Activated CD4-positive, alpha-beta memory T cell treated with anti-CD3 and anti-CD28 coated beads for 36 hours (primary cell): ENCODE data around the gene TMC5. TPM values are rescaled to one million over a fixed set of nuclear protein-coding genes. Genes with fewer than 3 reads are reported as not detected.

Experiments
- CTCF ChIA-PET: fragments of 350-600 bp; sonication (Branson Sonifier 250); formaldehyde crosslinking; loops from one replicate; lab custom pipeline; 2021; ENCODE audit warnings: antibody characterized with exemption, inconsistent platforms; lab: Charles Lee
- POLR2A ChIA-PET: fragments of 350-600 bp; sonication (Branson Sonifier 250); formaldehyde crosslinking; loops from one replicate; lab custom pipeline; 2021; ENCODE audit warnings: antibody characterized with exemption; lab: Charles Lee
- DNase-seq: peaks from one replicate; pipeline ENCODE4 v3.0.0-alpha.2; 2020
- H3K27ac Mint-ChIP-seq: one replicate; pipeline ENCODE4 v1.8.0; 2021; ENCODE audit warnings: mixed read lengths
- H3K27me3 Mint-ChIP-seq: one replicate; pipeline ENCODE4 v1.8.0; 2021; ENCODE audit warnings: mixed read lengths
- H3K36me3 Mint-ChIP-seq: one replicate; pipeline ENCODE4 v1.8.0; 2021; ENCODE audit warnings: mixed read lengths
- H3K4me1 Mint-ChIP-seq: one replicate; pipeline ENCODE4 v1.8.0; 2021; ENCODE audit warnings: low read depth, mixed read lengths
- H3K4me3 Mint-ChIP-seq: one replicate; pipeline ENCODE4 v1.8.0; 2021; ENCODE audit warnings: mild to moderate bottlenecking, mixed read lengths
- H3K9me3 Mint-ChIP-seq: one replicate; pipeline ENCODE4 v1.8.0; 2021; ENCODE audit warnings: mixed read lengths
- intact Hi-C: fragments of 100-400 bp; cut with micrococcal nuclease; formaldehyde crosslinking; loops from one replicate; pipeline ENCODE4 v1.15.1; 2023
- total RNA-seq, 2 experiments: library from RNA; stranded (reverse); gene quantifications; one replicate each; pipeline ENCODE4 v1.2.3, GENCODE V29; 2021

TMC5 gene
- total RNA-seq, 2 experiments from 2014 or later, result not detected

DNA sequence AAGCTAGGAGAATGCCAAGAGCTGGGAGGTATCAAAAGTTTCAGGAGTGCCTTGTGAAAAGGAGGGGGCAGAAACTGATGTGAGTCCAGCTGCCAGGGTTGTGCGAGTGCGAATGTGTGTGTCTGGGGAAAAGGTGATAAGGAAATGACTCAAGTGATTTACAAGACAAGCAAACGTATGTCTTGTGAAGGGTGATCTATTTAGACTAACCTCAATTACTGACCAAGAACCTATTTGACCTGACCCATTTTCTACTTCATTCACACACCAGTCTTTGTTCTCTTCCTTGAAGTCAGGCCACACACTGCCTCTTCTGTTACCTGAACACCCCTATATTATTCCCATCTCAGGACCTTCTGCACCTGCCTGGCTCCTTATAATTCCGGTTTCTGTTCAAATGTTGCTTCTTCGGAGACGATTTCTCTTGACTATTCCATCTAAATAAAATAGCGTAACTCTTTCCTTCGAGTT, 103.2 kb downstream of the TMC5 start:
- Mint-ChIP-seq H3K36me3 (peaks cover 17% of the 10 kb centered on the region), H3K27ac (peak overlapping the region; percentile 75), H3K4me1 (peaks cover 51% of the 10 kb centered on the region), H3K27me3 (no peaks in the 10 kb centered on the region), H3K9me3 (no peaks in the 10 kb centered on the region), H3K4me3 (peak overlapping the region; percentile 90)
- POLR2A ChIA-PET, result interaction anchor here (0.6 to 1.7 kb wide), 2 partner anchors 34 to 46 kb away, joined by 3 to 7 read pairs; partner anchors contain the start of gene VPS35L
- CTCF ChIA-PET, result interaction anchor here (0.6 to 1.9 kb wide), 4 partner anchors 18 to 386 kb away, joined by 3 to 7 read pairs (median 4); partner anchors contain the start of gene VPS35L
- DNase-seq, result peak; percentile 55
- intact Hi-C loops, result loop anchor here (5.0 kb wide), 3 partner anchors 404 to 719 kb away; partner anchors contain the start of genes ARL6IP1 and COQ7

GRCh38 chr16:19521471-19522396, 104.1 kb downstream of the TMC5 start, which contains the start of gene GDE1:
GDE1 (minus strand) TSS chr16:19522098; CDS start chr16:19521964, 134 bp downstream.
- Mint-ChIP-seq H3K27me3 (no peaks in the 10 kb centered on the region), H3K4me1 (peaks cover 48% of the 10 kb centered on the region), H3K9me3 (no peaks in the 10 kb centered on the region), H3K4me3 (peak within 1 kb of the TSS; percentile 90), H3K36me3 (peaks cover 12% of the 10 kb centered on the region), H3K27ac (peak within 1 kb of the TSS; percentile 75)
- intact Hi-C loops, result loop anchor here (1.0 to 5.0 kb wide), 5 partner anchors 34 to 719 kb away; partner anchors contain the start of genes ARL6IP1, COQ7, IQCK and KNOP1
- ChIA-PET POLR2A (interaction anchor here (1.7 kb wide), 1 partner anchor 34 kb away, joined by 7 read pairs; the partner anchor contains the start of gene VPS35L), CTCF (interaction anchor here (0.7 to 1.9 kb wide), 3 partner anchors 19 to 141 kb away, joined by 3 to 7 read pairs (median 6); partner anchors contain the start of gene VPS35L)
- peak; percentile 96 for DNase-seq

DNA sequence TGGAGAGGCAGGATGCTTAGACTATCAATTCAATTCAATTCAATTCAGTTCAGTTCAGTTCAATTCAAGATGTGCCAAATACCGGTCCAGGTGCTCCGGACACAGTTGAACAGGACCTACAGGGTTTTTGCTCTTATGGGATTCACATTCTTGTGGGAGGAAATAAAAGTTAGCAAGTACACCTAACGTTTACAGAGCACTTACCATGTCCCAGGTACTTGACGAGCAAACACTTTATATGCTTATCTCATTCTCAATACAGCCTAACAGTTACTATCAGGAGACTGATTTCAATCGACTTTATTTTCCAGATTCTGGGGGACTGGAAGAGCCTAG, 104.7 kb downstream of the TMC5 start:
- no peaks in the 10 kb centered on the region for H3K27me3 Mint-ChIP-seq
- H3K9me3 Mint-ChIP-seq, result no peaks in the 10 kb centered on the region
- no peak for DNase-seq
- H3K36me3 Mint-ChIP-seq, result peaks cover 6% of the 10 kb centered on the region
- peak overlapping the region; percentile 75 for H3K27ac Mint-ChIP-seq
- peaks cover 41% of the 10 kb centered on the region for H3K4me1 Mint-ChIP-seq
- ChIA-PET CTCF (interaction anchor here (0.7 kb wide), 1 partner anchor 142 kb away, joined by 3 read pairs; no protein-coding TSS in a partner anchor), POLR2A (interaction anchor here (1.7 kb wide), 1 partner anchor 33 kb away, joined by 7 read pairs; the partner anchor contains the start of gene VPS35L)
- H3K4me3 Mint-ChIP-seq, result peak overlapping the region; percentile 90
- intact Hi-C loops, result loop anchor here (1.0 to 5.0 kb wide), 5 partner anchors 33 to 720 kb away; partner anchors contain the start of genes ARL6IP1, COQ7, IQCK and KNOP1

GRCh38 chr16:19522760-19523159, 105.1 kb downstream of the TMC5 start:
- ChIA-PET POLR2A (interaction anchor here (1.7 to 3.7 kb wide), 2 partner anchors 33 kb away, joined by 7 to 33 read pairs; partner anchors contain the start of gene VPS35L), CTCF (interaction anchor here (0.7 to 4.1 kb wide), 2 partner anchors 32 to 142 kb away, joined by 3 to 35 read pairs; partner anchors contain the start of gene VPS35L)
- Mint-ChIP-seq H3K36me3 (peaks cover 4% of the 10 kb centered on the region), H3K9me3 (no peaks in the 10 kb centered on the region), H3K27me3 (no peaks in the 10 kb centered on the region), H3K4me3 (no peak overlapping the region), H3K4me1 (peaks cover 37% of the 10 kb centered on the region), H3K27ac (no peak overlapping the region)
- DNase-seq, result no peak
- intact Hi-C loops, result loop anchor here (1.0 to 5.0 kb wide), 5 partner anchors 33 to 720 kb away; partner anchors contain the start of genes ARL6IP1, COQ7, IQCK and KNOP1

DNA sequence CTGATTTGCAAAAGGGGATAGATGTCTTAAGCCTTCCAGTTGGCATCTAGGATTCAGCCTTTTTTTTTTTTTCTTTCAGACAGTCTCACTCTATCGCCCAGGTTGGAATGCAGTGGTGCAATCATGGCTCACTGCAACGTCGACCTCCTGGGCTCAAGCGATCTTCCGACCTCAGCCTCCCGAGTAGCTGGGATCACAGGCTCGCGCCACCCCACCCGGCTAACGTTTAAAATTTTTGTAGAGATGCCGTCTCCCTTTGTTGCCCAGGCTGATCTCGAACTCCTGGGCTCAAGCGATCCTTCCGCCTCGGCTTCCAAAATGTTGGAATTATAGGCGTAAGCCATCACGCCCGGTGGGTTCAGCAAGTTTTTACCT, 105.5 kb downstream of the TMC5 start:
- ChIA-PET POLR2A (interaction anchor here (3.7 kb wide), 1 partner anchor 32 kb away, joined by 33 read pairs; the partner anchor contains the start of gene VPS35L), CTCF (interaction anchor here (2.2 to 4.1 kb wide), 2 partner anchors 20 to 32 kb away, joined by 15 to 35 read pairs; partner anchors contain the start of gene VPS35L)
- no peak overlapping the region for H3K4me3 Mint-ChIP-seq
- no peak overlapping the region for H3K27ac Mint-ChIP-seq
- intact Hi-C loops, result loop anchor here (5.0 kb wide), 3 partner anchors 406 to 721 kb away; partner anchors contain the start of genes ARL6IP1 and COQ7
- peaks cover 8% of the 10 kb centered on the region for H3K36me3 Mint-ChIP-seq
- no peak for DNase-seq
- peaks cover 37% of the 10 kb centered on the region for H3K4me1 Mint-ChIP-seq
- no peaks in the 10 kb centered on the region for H3K9me3 Mint-ChIP-seq
- H3K27me3 Mint-ChIP-seq, result no peaks in the 10 kb centered on the region

DNA sequence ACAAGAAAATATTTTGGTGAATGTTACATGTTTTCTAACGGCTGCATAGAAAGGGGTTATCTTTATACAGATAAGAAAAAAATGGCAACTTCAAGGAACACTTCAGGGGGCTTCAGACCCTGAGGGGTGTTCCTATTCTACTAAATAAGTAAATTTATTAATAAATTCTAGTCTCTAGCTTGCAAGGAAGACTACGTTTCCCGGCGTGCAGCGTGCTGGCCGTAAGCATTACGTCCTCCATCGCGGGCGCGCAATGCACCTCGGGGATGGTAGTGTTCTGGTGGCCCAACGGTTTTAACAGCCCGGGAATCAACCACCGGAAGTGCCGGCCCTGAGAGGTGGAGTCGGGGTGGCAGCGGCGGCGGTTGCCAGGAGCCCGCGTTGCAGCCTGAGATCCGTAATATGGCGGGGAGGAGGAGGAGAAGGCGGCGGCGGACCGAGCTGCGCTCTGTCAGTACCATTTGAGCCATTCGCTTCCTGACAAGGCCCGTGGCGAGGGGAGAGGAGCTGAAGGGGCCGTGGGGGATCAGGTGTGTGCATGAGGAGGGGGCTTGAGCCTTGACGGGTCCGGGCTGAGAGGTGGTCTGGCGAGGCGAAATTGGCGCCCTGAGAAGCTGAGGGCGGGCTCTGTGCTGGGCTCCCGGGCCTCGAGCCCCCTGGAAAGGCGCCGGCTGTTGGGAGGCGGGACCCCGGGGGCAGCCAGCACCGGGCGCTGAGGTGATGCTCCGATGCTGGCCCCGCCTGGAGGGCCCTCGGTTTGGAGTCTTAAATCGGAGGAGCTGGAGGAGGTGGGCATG, 106.1 kb downstream of the TMC5 start, which contains the start of gene CCP110:
Gene CCP110, plus strand, starts transcription at position 384 of the 797 bp plus-strand sequence. CDS start 3,940 bp downstream, outside the sequence.
- CTCF ChIA-PET, result interaction anchor here (0.6 to 4.1 kb wide), 6 partner anchors 18 to 451 kb away, joined by 3 to 35 read pairs (median 3); partner anchors contain the start of gene VPS35L
- Mint-ChIP-seq H3K27me3 (no peaks in the 10 kb centered on the region), H3K4me3 (peak within 1 kb of the TSS; percentile 89)

GRCh38 chr16:19524356-19524615, 106.6 kb downstream of the TMC5 start:
- H3K27me3 Mint-ChIP-seq, result no peaks in the 10 kb centered on the region
- H3K9me3 Mint-ChIP-seq, result no peaks in the 10 kb centered on the region
- CTCF ChIA-PET, result interaction anchor here (0.6 to 4.1 kb wide), 7 partner anchors 18 to 451 kb away, joined by 3 to 35 read pairs (median 3); partner anchors contain the start of gene VPS35L
- H3K4me1 Mint-ChIP-seq, result peaks cover 27% of the 10 kb centered on the region
- H3K27ac Mint-ChIP-seq, result peak overlapping the region; percentile 64
- peak overlapping the region; percentile 89 for H3K4me3 Mint-ChIP-seq
- H3K36me3 Mint-ChIP-seq, result peaks cover 11% of the 10 kb centered on the region
- intact Hi-C loops, result loop anchor here (5.0 kb wide), 3 partner anchors 407 to 722 kb away; partner anchors contain the start of genes ARL6IP1 and COQ7
- POLR2A ChIA-PET, result interaction anchor here (0.8 to 3.7 kb wide), 4 partner anchors 9 to 457 kb away, joined by 3 to 33 read pairs (median 3); partner anchors contain the start of genes COQ7 and VPS35L
- DNase-seq, result no peak

More for the DNA sequence above, 106.1 kb downstream of the TMC5 start, which contains the start of gene CCP110:
- no peaks in the 10 kb centered on the region for H3K9me3 Mint-ChIP-seq
- H3K27ac Mint-ChIP-seq, result peak within 1 kb of the TSS; percentile 78
- intact Hi-C loops, result loop anchor here (5.0 kb wide), 3 partner anchors 406 to 721 kb away; partner anchors contain the start of genes ARL6IP1 and COQ7
- DNase-seq, result peak; percentile 98
- H3K4me1 Mint-ChIP-seq, result peaks cover 31% of the 10 kb centered on the region
- POLR2A ChIA-PET, result interaction anchor here (0.8 to 3.7 kb wide), 4 partner anchors 9 to 456 kb away, joined by 3 to 33 read pairs (median 3); partner anchors contain the start of genes COQ7 and VPS35L
- peaks cover 11% of the 10 kb centered on the region for H3K36me3 Mint-ChIP-seq

DNA sequence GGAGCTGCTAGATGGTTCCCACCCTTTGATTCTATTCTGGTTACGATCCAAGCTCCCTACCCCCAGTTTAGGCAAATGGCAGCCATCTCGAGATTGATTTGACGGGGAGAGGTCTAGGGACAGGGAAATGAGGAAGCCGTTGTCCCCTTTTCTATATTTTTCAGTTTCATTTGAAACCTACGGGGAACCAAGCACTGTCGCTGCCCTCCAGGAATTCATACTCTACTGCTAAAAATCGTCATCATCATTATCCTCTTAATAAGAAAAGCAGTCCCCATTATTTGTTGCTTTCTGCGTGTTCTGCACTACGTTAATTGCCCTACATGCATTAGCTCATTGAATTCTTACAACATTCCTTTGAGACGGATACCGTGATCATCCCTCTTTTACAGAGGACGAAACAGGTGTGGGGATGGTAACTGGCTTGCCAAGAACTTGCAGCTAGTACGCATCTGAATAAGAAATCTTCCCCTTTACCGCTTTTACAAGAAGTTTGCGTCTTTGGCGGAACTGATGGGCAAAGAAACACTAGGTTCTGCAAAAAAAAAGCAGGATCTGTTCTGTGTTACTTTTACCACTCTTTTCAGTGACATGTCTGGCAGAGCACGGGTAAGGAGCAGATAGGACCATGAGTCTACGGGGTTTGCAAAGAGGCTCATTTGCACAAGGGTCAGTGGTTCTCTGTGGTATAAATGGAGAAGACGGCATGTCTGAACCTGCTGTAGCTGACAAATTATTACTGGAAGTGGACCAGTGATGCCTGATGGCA, 107.1 kb downstream of the TMC5 start:
- ChIA-PET CTCF (interaction anchor here (0.6 to 4.1 kb wide), 8 partner anchors 17 to 452 kb away, joined by 3 to 35 read pairs (median 3); partner anchors contain the start of gene VPS35L), POLR2A (interaction anchor here (0.8 to 3.7 kb wide), 4 partner anchors 8 to 457 kb away, joined by 3 to 33 read pairs (median 3); partner anchors contain the start of genes COQ7 and VPS35L)
- Mint-ChIP-seq H3K27me3 (no peaks in the 10 kb centered on the region), H3K4me3 (peak overlapping the region; percentile 89), H3K27ac (peak overlapping the region; percentile 64), H3K4me1 (peaks cover 27% of the 10 kb centered on the region), H3K9me3 (no peaks in the 10 kb centered on the region), H3K36me3 (peaks cover 13% of the 10 kb centered on the region)
- DNase-seq, result no peak
- intact Hi-C loops, result loop anchor here (5.0 kb wide), 3 partner anchors 407 to 722 kb away; partner anchors contain the start of genes ARL6IP1 and COQ7

DNA sequence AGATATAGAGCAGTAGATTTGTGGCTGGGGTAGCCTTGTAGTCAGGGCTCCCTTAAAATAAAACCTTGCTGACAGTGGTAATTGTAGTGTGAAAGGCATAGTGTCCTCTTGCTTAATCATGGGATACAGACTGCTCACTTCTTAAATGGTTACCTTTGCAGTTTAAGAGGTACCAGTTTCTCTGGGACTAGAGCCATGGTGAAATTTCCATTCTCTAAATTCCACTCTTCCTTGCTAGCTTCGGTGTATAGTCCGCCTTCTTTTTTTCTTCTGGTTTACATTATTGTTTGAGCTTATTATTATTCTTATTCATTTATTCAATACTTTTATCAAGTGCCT, 107.7 kb downstream of the TMC5 start:
- Mint-ChIP-seq H3K27me3 (no peaks in the 10 kb centered on the region), H3K36me3 (peaks cover 14% of the 10 kb centered on the region), H3K4me3 (peak overlapping the region; percentile 89), H3K9me3 (no peaks in the 10 kb centered on the region), H3K4me1 (peaks cover 24% of the 10 kb centered on the region), H3K27ac (no peak overlapping the region)
- ChIA-PET POLR2A (interaction anchor here (1.4 to 3.7 kb wide), 2 partner anchors 8 to 30 kb away, joined by 3 to 33 read pairs; partner anchors contain the start of gene VPS35L), CTCF (interaction anchor here (0.6 to 4.1 kb wide), 4 partner anchors 22 to 452 kb away, joined by 3 to 35 read pairs (median 9); partner anchors contain the start of gene VPS35L)
- intact Hi-C loops, result no loop called here
- DNase-seq, result no peak
